ENCODE measurements around the gene KIF25. TPM values are rescaled to one million over a fixed set of nuclear protein-coding genes. Genes with fewer than 3 reads are reported as not detected.

KIF25 gene
- total RNA-seq, 1 experiment from 2014 or later = 0.59 TPM

- no peaks in the 10 kb centered on the region; the same call in 1 of the 2 replicates for H3K4me1 ChIP-seq (ENCODE audit: insufficient read depth, low read length)
- peaks cover 32% of the 10 kb centered on the region for H3K9me3 ChIP-seq (ENCODE audit: control insufficient read depth, low read depth, low read length)
- H3K23me2 ChIP-seq (ENCODE audit: insufficient read length, low read depth, low read length, poor library complexity, severe bottlenecking) = peaks cover 6% of the 10 kb centered on the region
- H4K20me1 ChIP-seq (ENCODE audit: control insufficient read depth, insufficient read depth, insufficient read length) = no peaks in the 10 kb centered on the region
- H3T11ph ChIP-seq (ENCODE audit: low read length) = no peak overlapping the region
- H4K8ac ChIP-seq (replicated peaks; ENCODE audit: insufficient read length, low read depth, low read length) = no peak overlapping the region
- Mint-ChIP-seq H3K4me1 (peaks cover 22 to 23% of the 10 kb centered on the region in 2 experiments), H3K4me3 (no peak overlapping the region), H3K27ac (no peak overlapping the region), H3K36me3 (ENCODE audit: insufficient read depth in 1 of 3, low read depth in 3 of 3) (peaks cover 18 to 49% (median 31%) of the 10 kb centered on the region in 3 experiments), H3K27me3 (ENCODE audit: low read depth) (peaks cover 30% of the 10 kb centered on the region), H3K9me3 (peaks cover 48 to 59% of the 10 kb centered on the region in 2 experiments)
- H3K56ac ChIP-seq (ENCODE audit: insufficient read length, low read depth, low read length) = no peak overlapping the region
- H3K9ac ChIP-seq (ENCODE audit: extremely low read depth, insufficient read length, low read length) = no peak overlapping the region
- H3K79me1 ChIP-seq (ENCODE audit: insufficient read depth, low read depth, low read length, poor library complexity, severe bottlenecking) = no peaks in the 10 kb centered on the region
- no peak overlapping the region for H3K23ac ChIP-seq (ENCODE audit: insufficient read length, low read depth, low read length)
- WGBS (ENCODE audit: extremely low coverage, insufficient read length, low lambda C conversion rate) = no CpG with 5 or more reads among the region's 13 CpGs
- TF ChIP-seq, protein P1, sequence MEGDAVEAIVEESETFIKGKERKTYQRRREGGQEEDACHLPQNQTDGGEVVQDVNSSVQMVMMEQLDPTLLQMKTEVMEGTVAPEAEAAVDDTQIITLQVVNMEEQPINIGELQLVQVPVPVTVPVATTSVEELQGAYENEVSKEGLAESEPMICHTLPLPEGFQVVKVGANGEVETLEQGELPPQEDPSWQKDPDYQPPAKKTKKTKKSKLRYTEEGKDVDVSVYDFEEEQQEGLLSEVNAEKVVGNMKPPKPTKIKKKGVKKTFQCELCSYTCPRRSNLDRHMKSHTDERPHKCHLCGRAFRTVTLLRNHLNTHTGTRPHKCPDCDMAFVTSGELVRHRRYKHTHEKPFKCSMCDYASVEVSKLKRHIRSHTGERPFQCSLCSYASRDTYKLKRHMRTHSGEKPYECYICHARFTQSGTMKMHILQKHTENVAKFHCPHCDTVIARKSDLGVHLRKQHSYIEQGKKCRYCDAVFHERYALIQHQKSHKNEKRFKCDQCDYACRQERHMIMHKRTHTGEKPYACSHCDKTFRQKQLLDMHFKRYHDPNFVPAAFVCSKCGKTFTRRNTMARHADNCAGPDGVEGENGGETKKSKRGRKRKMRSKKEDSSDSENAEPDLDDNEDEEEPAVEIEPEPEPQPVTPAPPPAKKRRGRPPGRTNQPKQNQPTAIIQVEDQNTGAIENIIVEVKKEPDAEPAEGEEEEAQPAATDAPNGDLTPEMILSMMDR (conservative IDR thresholded peaks at IDR 0.05) = no peak
- H3K27ac ChIP-seq (ENCODE audit: insufficient read length, low read depth, low read length) = no peak overlapping the region
- H2BK20ac ChIP-seq (ENCODE audit: low read depth, low read length, poor library complexity, severe bottlenecking) = no peak overlapping the region
- H2AFZ ChIP-seq (ENCODE audit: low read length) = no peak overlapping the region
- H3K14ac ChIP-seq (ENCODE audit: insufficient read depth, low read length) = no peak overlapping the region
- H2BK120ac ChIP-seq (ENCODE audit: low read depth, low read length, poor library complexity, severe bottlenecking) = no peak overlapping the region
- DNase-seq = no peak
- no peak overlapping the region for H2AK5ac ChIP-seq (ENCODE audit: insufficient read length, low read length)
- H3K4ac ChIP-seq (ENCODE audit: low read depth, low read length) = no peak overlapping the region
- H4K91ac ChIP-seq (ENCODE audit: insufficient read length, low read depth, low read length) = no peak overlapping the region
- H2BK15ac ChIP-seq (ENCODE audit: low read depth, low read length) = no peak overlapping the region
- H2BK5ac ChIP-seq (ENCODE audit: insufficient read length, low read length) = no peak overlapping the region
- no peak overlapping the region for H3K18ac ChIP-seq (ENCODE audit: insufficient read length, low read depth, low read length)
- no peak overlapping the region for H3K4me2 ChIP-seq (ENCODE audit: insufficient read depth, insufficient read length, low read length)
- no peaks in the 10 kb centered on the region for H3K79me2 ChIP-seq (ENCODE audit: insufficient read depth, low read length)
- H2BK12ac ChIP-seq (ENCODE audit: insufficient read length, low read depth, low read length) = no peak overlapping the region
- H3K27me3 ChIP-seq (ENCODE audit: insufficient read depth, low read length) = no peaks in the 10 kb centered on the region
- no peak overlapping the region for H4K5ac ChIP-seq (ENCODE audit: insufficient read length, low read depth, low read length)
Observed at GRCh38 chr6:168039849-168040248, 42.4 kb downstream of the KIF25 start.

All from H9 (cell line).